Measurements from ENCODE around the gene NARS2.

The NARS2 gene

GRCh38 chr11:78533399-78533798, 41.3 kb downstream of the NARS2 start:
- Mint-ChIP-seq H3K9me3 (no peaks in the 10 kb centered on the region), H3K36me3 (ENCODE audit: low read depth) (peaks cover 17% of the 10 kb centered on the region), H3K27me3 (ENCODE audit: low read depth, poor library complexity) (peaks cover 4% of the 10 kb centered on the region), H3K4me1 (no peaks in the 10 kb centered on the region), H3K27ac (peak overlapping the region; percentile 12), H3K4me3 (no peak overlapping the region)
- TF ChIP-seq, protein P1, sequence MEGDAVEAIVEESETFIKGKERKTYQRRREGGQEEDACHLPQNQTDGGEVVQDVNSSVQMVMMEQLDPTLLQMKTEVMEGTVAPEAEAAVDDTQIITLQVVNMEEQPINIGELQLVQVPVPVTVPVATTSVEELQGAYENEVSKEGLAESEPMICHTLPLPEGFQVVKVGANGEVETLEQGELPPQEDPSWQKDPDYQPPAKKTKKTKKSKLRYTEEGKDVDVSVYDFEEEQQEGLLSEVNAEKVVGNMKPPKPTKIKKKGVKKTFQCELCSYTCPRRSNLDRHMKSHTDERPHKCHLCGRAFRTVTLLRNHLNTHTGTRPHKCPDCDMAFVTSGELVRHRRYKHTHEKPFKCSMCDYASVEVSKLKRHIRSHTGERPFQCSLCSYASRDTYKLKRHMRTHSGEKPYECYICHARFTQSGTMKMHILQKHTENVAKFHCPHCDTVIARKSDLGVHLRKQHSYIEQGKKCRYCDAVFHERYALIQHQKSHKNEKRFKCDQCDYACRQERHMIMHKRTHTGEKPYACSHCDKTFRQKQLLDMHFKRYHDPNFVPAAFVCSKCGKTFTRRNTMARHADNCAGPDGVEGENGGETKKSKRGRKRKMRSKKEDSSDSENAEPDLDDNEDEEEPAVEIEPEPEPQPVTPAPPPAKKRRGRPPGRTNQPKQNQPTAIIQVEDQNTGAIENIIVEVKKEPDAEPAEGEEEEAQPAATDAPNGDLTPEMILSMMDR (IDR thresholded peaks at IDR 0.05) = no peak
- DNase-seq = no peak

GRCh38 chr11:78532991-78533390, 41.7 kb downstream of the NARS2 start:
- no peak overlapping the region for H3K27ac Mint-ChIP-seq
- TF ChIP-seq, protein P1 (IDR thresholded peaks at IDR 0.05) = no peak
- H3K4me1 Mint-ChIP-seq = no peaks in the 10 kb centered on the region
- H3K9me3 Mint-ChIP-seq = no peaks in the 10 kb centered on the region
- no peak for DNase-seq
- peaks cover 4% of the 10 kb centered on the region for H3K27me3 Mint-ChIP-seq (ENCODE audit: low read depth, poor library complexity)
- H3K36me3 Mint-ChIP-seq (ENCODE audit: low read depth) = peaks cover 13% of the 10 kb centered on the region
- no peak overlapping the region for H3K4me3 Mint-ChIP-seq

DNA sequence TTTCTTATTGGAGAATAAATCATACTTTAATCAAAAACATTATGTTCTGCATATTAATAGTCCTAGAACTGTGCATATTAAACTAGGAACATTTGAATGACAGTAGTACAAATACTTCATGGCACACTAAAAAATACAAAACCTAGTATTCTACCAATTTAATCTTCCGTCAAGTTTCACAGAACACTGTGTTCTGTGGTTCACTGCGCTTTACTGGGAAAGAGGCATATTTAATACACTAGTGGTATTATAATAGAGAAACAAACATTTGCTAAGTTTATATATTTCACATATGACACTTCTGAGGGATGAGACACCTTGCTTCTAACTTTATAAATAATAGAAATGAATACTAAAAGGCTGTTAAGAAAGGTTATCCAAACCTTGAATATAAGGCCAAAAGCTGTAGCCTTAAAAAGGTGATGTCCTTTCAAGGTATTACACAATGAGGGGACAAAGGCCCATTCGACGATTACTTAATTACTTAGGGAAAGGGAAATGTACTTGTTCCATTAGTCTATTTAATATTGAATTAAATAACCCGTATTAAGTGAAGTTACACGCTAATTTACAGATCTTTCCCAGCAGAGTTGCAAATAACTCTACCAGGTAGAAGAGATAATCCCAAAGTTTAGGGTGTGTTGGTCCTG, 48.0 kb downstream of the NARS2 start:
- H3K4me1 Mint-ChIP-seq = no peaks in the 10 kb centered on the region
- peaks cover 4% of the 10 kb centered on the region for H3K27me3 Mint-ChIP-seq (ENCODE audit: low read depth, poor library complexity)
- H3K27ac Mint-ChIP-seq = no peak overlapping the region
- no peak overlapping the region for H3K4me3 Mint-ChIP-seq
- H3K36me3 Mint-ChIP-seq (ENCODE audit: low read depth) = peaks cover 52% of the 10 kb centered on the region
- no peak for DNase-seq
- TF ChIP-seq, protein P1 (IDR thresholded peaks at IDR 0.05) = no peak
- no peaks in the 10 kb centered on the region for H3K9me3 Mint-ChIP-seq

GRCh38 chr11:78525720-78526119, 48.9 kb downstream of the NARS2 start:
- TF ChIP-seq, protein P1 (IDR thresholded peaks at IDR 0.05) = no peak
- H3K4me1 Mint-ChIP-seq = no peaks in the 10 kb centered on the region
- H3K4me3 Mint-ChIP-seq = no peak overlapping the region
- no peaks in the 10 kb centered on the region for H3K9me3 Mint-ChIP-seq
- no peak overlapping the region for H3K27ac Mint-ChIP-seq
- peaks cover 52% of the 10 kb centered on the region for H3K36me3 Mint-ChIP-seq (ENCODE audit: low read depth)
- DNase-seq = no peak
- H3K27me3 Mint-ChIP-seq (ENCODE audit: low read depth, poor library complexity) = no peaks in the 10 kb centered on the region

GRCh38 chr11:78520230-78520629, 54.4 kb downstream of the NARS2 start:
- TF ChIP-seq, protein P1 (IDR thresholded peaks at IDR 0.05) = no peak
- no peak for DNase-seq
- H3K27me3 Mint-ChIP-seq (ENCODE audit: low read depth, poor library complexity) = no peaks in the 10 kb centered on the region
- H3K4me3 Mint-ChIP-seq = no peak overlapping the region
- H3K9me3 Mint-ChIP-seq = no peaks in the 10 kb centered on the region
- H3K4me1 Mint-ChIP-seq = no peaks in the 10 kb centered on the region
- no peak overlapping the region for H3K27ac Mint-ChIP-seq
- H3K36me3 Mint-ChIP-seq (ENCODE audit: low read depth) = peaks cover 71% of the 10 kb centered on the region

DNA sequence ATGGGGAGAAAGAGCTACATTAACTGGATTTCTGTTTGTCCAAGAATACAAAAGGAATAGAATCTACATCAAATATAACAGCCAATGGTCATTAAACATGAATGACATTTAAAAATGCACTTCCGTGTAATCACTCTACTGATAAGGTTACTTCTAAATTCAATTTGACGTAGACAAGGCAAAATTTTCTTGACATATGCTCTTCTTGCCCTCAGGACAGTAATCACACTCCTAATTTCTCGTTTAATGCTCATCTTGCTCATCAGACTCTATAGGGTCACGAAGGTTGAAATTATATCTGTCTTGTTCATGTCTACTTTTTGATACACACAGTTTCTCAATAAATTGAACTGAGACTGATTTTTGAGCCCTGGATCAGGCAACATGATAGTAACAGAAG, 58.4 kb downstream of the NARS2 start:
- H3K9me3 Mint-ChIP-seq = peaks cover 7% of the 10 kb centered on the region
- no peaks in the 10 kb centered on the region for H3K27me3 Mint-ChIP-seq (ENCODE audit: low read depth, poor library complexity)
- no peak overlapping the region for H3K27ac Mint-ChIP-seq
- DNase-seq = no peak
- peaks cover 74% of the 10 kb centered on the region for H3K36me3 Mint-ChIP-seq (ENCODE audit: low read depth)
- TF ChIP-seq, protein P1 (IDR thresholded peaks at IDR 0.05) = no peak
- H3K4me1 Mint-ChIP-seq = no peaks in the 10 kb centered on the region
- no peak overlapping the region for H3K4me3 Mint-ChIP-seq

All from nephron progenitor cell (in vitro differentiated cells).